AG04450 (cell line): Measurements from ENCODE around the gene PKNOX2. TPM values are rescaled to one million over a fixed set of nuclear protein-coding genes. Genes with fewer than 3 reads are reported as not detected.

ENCODE experiments used
- CTCF ChIA-PET: fragments of 300-600, 350-600 bp; formaldehyde crosslinking; extraction: SDS; loops from one replicate; lab custom pipeline; 2022; ENCODE audit warnings: antibody characterized with exemption, inconsistent platforms; lab: Charles Lee
- POLR2A ChIA-PET: fragments of 350-600 bp; formaldehyde crosslinking; extraction: SDS; loops from one replicate; lab custom pipeline; 2021; ENCODE audit warnings: antibody characterized with exemption, inconsistent platforms; lab: Yijun Ruan, JAX
- DNase-seq: peaks from one replicate; pipeline ENCODE4 v3.0.0-alpha.2; 2011; ENCODE audit warnings: low read depth, low spot score
- H3K27ac ChIP-seq: one replicate; pipeline ENCODE4 v1.5.1; 2012; ENCODE audit warnings: low read depth, low read length, control low read depth
- H3K27me3 ChIP-seq: one replicate; pipeline ENCODE4 v1.6.0; 2012; ENCODE audit warnings: low read length; ENCODE audit not compliant: control insufficient read depth, insufficient read depth
- H3K4me3 ChIP-seq: 2 replicates; pipeline ENCODE4 v1.5.1; 2011; ENCODE audit warnings: mild to moderate bottlenecking, low read depth, low read length, control low read depth
- H3K9me3 ChIP-seq: 2 replicates; pipeline ENCODE4 v1.5.1; 2012; ENCODE audit warnings: low read length; ENCODE audit not compliant: control insufficient read depth, insufficient read depth
- polyA plus RNA-seq: library from polyadenylated mRNA; depleted of rRNA; stranded (reverse); fragments of >200 nt; gene quantifications from 2 replicates; pipeline ENCODE4 v1.2.3, GENCODE V29; 2011
- TF ChIP-seq, protein P1 (sequence below): IDR thresholded peaks from 2 replicates; pipeline ENCODE4 v1.5.1; 2011; ENCODE audit warnings: low read depth, low read length, control low read depth, inconsistent platforms

The PKNOX2 gene
- polyA plus RNA-seq, 1 experiment: 3.0 TPM

DNA sequence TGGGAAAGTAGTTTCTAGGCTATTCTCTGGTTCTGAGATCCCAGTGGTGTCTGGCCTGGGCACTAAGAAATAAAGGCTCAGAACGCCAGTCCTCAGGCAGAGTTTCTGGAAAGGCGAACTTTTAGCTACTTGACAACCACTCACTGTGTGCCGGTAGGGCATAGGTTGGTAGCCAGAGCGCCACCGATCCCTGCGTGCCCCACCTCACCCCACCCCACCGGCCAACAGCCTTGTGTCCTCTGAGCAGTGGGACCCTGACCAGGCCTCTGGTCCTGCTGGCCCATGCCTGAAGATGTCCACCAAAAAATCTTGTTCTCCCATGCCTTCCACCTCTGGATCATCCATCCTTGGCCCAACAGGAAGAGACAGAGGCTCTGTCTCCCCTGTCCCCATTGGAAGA lies 213.5 kb downstream of the PKNOX2 start:
- no peak for DNase-seq
- H3K27ac ChIP-seq: no peak overlapping the region
- peaks cover 5% of the 10 kb centered on the region for H3K27me3 ChIP-seq
- TF ChIP-seq, protein P1, sequence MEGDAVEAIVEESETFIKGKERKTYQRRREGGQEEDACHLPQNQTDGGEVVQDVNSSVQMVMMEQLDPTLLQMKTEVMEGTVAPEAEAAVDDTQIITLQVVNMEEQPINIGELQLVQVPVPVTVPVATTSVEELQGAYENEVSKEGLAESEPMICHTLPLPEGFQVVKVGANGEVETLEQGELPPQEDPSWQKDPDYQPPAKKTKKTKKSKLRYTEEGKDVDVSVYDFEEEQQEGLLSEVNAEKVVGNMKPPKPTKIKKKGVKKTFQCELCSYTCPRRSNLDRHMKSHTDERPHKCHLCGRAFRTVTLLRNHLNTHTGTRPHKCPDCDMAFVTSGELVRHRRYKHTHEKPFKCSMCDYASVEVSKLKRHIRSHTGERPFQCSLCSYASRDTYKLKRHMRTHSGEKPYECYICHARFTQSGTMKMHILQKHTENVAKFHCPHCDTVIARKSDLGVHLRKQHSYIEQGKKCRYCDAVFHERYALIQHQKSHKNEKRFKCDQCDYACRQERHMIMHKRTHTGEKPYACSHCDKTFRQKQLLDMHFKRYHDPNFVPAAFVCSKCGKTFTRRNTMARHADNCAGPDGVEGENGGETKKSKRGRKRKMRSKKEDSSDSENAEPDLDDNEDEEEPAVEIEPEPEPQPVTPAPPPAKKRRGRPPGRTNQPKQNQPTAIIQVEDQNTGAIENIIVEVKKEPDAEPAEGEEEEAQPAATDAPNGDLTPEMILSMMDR: no peak
- no peak overlapping the region for H3K4me3 ChIP-seq
- ChIA-PET POLR2A (interaction anchor here (0.7 kb wide), 1 partner anchor 295 kb away, joined by 6 read pairs; no protein-coding TSS in a partner anchor), CTCF (interaction anchor here (0.5 kb wide), 1 partner anchor 32 kb away, joined by 7 read pairs; no protein-coding TSS in a partner anchor)
- no peaks in the 10 kb centered on the region for H3K9me3 ChIP-seq

DNA sequence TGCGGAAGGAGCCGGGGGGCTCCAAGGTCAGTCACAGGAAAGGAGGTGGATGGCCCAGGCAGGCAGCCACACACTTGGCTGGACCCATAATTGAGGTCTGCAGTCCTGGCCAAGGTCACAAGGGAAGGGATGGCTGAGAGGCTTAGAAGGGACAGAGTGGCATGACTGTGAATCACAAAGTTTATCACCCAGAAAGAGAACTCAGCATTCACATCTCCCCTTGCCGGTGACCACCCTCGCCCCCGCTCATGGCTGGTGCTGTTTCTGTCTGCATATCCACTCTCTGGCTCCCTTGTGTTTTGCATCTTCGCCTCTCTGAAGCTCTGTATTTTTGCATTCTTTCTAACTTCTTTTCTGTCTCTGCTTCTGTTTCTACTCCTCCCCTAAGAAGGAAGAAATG lies 214.0 kb downstream of the PKNOX2 start:
- ChIA-PET POLR2A (interaction anchor here (0.7 kb wide), 1 partner anchor 295 kb away, joined by 6 read pairs; no protein-coding TSS in a partner anchor), CTCF (no interaction called here)
- H3K4me3 ChIP-seq: no peak overlapping the region
- no peaks in the 10 kb centered on the region for H3K9me3 ChIP-seq
- H3K27me3 ChIP-seq: peaks cover 5% of the 10 kb centered on the region
- H3K27ac ChIP-seq: no peak overlapping the region
- no peak for DNase-seq
- TF ChIP-seq, protein P1: no peak

DNA sequence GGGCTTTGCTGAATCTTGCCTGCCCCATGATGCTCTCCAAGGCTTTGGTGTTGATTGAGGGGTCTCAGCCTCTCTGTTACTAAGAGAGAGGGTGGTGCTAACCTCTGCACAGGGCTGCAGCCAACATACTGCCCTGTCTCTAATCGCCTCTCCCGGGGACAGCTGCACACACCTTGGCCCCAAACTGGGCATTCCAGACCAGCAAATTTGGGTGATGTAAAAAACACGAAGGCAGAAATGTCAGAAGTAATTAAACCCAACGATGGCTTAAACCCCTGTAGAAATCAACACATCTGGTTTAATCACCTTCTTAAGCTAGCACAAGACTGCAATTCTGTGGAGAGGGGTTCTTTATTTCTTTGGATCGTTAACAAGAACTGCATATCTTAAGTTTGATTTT lies 215.0 kb downstream of the PKNOX2 start:
- DNase-seq: no peak
- TF ChIP-seq, protein P1: no peak
- CTCF ChIA-PET: interaction anchor here (1.8 kb wide), 1 partner anchor 34 kb away, joined by 6 read pairs; no protein-coding TSS in a partner anchor

DNA sequence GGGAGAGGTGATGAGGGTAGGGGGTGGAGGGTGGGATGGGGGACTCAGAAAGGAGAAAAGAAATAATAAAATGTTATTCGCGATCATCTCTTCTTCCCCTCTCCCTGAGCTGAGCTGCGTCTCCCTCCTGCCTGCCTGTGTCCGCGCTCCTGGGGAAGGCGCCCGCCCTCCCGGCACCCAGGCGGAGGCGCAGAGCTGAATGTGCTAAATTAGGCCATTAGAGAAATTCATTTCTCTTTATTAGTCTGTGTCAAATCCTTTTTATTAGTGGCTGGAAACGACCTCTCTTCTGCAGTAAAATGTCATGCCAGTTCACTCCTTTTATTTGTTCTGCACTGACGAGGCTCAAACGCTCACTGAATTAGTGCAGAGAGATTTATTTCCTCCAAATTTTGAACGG lies 215.4 kb downstream of the PKNOX2 start:
- no peak for DNase-seq
- Histone ChIP-seq H3K27ac (no peak overlapping the region), H3K9me3 (no peaks in the 10 kb centered on the region), H3K27me3 (peaks cover 5% of the 10 kb centered on the region), H3K4me3 (no peak overlapping the region)
- TF ChIP-seq, protein P1: no peak
- POLR2A ChIA-PET: no interaction called here
- CTCF ChIA-PET: interaction anchor here (1.8 kb wide), 1 partner anchor 34 kb away, joined by 6 read pairs; no protein-coding TSS in a partner anchor

More for the DNA sequence above, 215.0 kb downstream of the PKNOX2 start:
- H3K27me3 ChIP-seq: peaks cover 5% of the 10 kb centered on the region
- H3K9me3 ChIP-seq: no peaks in the 10 kb centered on the region
- H3K4me3 ChIP-seq: no peak overlapping the region
- POLR2A ChIA-PET: no interaction called here
- no peak overlapping the region for H3K27ac ChIP-seq

DNA sequence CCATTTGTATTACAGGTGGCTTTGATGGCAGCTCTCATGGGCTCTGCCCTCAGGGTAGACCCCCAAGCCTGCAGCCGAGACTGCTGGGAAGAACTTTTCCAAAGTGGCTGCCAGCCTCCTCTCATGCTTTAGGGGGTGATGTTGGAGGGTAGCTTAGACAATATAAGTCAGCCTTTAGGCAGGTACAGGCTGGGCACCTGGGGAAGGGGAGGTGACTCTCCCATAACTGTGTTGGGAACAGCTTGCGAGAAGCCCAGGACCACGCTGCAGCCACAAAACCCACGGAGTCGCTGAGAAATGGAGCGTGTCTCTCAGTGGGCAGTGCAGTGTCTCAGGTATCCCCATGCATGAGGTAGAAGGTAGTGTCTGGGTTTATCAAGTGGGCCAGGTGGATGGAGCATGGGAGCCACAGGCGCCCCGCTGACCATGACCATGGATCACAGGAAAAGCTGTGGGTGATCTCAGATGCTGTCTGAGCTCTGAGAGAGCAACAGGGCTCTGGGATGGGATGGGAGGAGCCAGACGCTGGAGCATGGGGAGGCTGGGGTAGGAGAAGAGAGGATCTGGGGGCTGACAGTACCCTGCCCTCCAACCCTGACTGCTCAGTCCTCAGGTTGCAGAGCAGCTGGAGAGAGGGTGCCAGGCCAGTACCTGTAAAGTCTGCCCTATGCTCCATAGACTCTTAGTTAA lies 216.3 kb downstream of the PKNOX2 start:
- DNase-seq: no peak
- H3K27me3 ChIP-seq: peaks cover 5% of the 10 kb centered on the region
- no peak overlapping the region for H3K4me3 ChIP-seq
- POLR2A ChIA-PET: no interaction called here
- CTCF ChIA-PET: interaction anchor here (1.8 to 2.3 kb wide), 2 partner anchors 23 to 35 kb away, joined by 6 to 13 read pairs; no protein-coding TSS in a partner anchor
- TF ChIP-seq, protein P1: no peak
- H3K27ac ChIP-seq: no peak overlapping the region
- H3K9me3 ChIP-seq: no peaks in the 10 kb centered on the region
